ENCODE data around the gene HMX2. TPM values are rescaled to one million over a fixed set of nuclear protein-coding genes. Genes with fewer than 3 reads are reported as not detected.

HMX2 gene
- total RNA-seq, 1 experiment from 2014 or later = 2.7 TPM

- BruUV-seq (replicated peaks) = no TSS peak
Measured at GRCh38 chr10:123140164-123140982, 7.6 kb upstream of the HMX2 start.

DNA sequence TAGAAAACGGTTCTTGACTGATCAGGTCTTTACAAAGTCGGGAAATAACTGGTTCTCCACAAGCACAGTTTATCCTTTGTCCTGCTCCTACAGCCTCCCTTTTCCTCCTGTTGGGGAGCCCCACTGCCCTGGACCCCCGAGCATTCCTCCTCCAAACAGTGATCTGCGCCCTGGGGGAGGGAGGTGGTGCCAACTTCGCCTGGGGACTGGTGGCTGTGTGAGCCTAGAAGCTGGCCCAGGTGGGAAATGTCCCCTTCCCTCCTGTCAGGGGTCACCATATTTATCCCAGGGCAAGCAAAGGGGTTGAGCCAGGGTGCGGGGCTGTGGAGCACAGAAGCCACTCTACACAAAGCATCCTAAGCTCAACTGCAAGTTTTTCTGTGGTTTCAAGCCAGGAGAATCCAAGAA is 6.9 kb upstream of the HMX2 start:
- Histone ChIP-seq H3K27ac (ENCODE audit: low read length) (0 out of 2 replicates have a peak overlapping the region, but pooled peaks have one; percentile 76), H3K36me3 (ENCODE audit: control insufficient read depth, insufficient read depth, low read length) (0 out of 2 replicates have a peak, but pooled peaks cover 3% of the 10 kb centered on the region), H3K9me3 (ENCODE audit: control insufficient read depth, insufficient read depth, low read depth, low read length) (no peaks in the 10 kb centered on the region), H3K4me1 (ENCODE audit: control insufficient read depth, insufficient read depth, low read length) (peaks cover 27% of the 10 kb centered on the region), H3K4me3 (ENCODE audit: low read depth in 2 of 2, low read length in 2 of 2) (no peak overlapping the region), H3K27me3 (ENCODE audit: control insufficient read depth, insufficient read depth, low read length) (no peaks in the 10 kb centered on the region; the same call in 1 of the 2 replicates)
- ATAC-seq (no peak), DNase-seq (ENCODE audit: low read depth, low spot score) (no peak)
- TF ChIP-seq TCF7L2 (IDR thresholded peaks at IDR 0.05; ENCODE audit: low read depth, low read length) (no peak), POLR2AphosphoS5 (IDR thresholded peaks at IDR 0.05; ENCODE audit: low read depth, low read length) (no peak), SIN3A (IDR thresholded peaks at IDR 0.05; ENCODE audit: borderline replicate concordance, insufficient read depth, low read depth, low read length) (no peak), REST (IDR thresholded peaks at IDR 0.05; ENCODE audit: insufficient read depth in 1 of 2, low read depth in 2 of 2, low read length in 1 of 2) (no peak)
- TF ChIP-seq, protein P1, sequence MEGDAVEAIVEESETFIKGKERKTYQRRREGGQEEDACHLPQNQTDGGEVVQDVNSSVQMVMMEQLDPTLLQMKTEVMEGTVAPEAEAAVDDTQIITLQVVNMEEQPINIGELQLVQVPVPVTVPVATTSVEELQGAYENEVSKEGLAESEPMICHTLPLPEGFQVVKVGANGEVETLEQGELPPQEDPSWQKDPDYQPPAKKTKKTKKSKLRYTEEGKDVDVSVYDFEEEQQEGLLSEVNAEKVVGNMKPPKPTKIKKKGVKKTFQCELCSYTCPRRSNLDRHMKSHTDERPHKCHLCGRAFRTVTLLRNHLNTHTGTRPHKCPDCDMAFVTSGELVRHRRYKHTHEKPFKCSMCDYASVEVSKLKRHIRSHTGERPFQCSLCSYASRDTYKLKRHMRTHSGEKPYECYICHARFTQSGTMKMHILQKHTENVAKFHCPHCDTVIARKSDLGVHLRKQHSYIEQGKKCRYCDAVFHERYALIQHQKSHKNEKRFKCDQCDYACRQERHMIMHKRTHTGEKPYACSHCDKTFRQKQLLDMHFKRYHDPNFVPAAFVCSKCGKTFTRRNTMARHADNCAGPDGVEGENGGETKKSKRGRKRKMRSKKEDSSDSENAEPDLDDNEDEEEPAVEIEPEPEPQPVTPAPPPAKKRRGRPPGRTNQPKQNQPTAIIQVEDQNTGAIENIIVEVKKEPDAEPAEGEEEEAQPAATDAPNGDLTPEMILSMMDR (IDR thresholded peaks at IDR 0.05) = no peak
- ChIA-PET CTCF (interaction anchor here (1.2 kb wide), 1 partner anchor 98 kb away, joined by 5 read pairs; no protein-coding TSS in a partner anchor), POLR2A (interaction anchor here (0.6 kb wide), 1 partner anchor 107 kb away, joined by 4 read pairs; no protein-coding TSS in a partner anchor)
- intact Hi-C loops (cut with micrococcal nuclease; ENCODE audit: unreplicated experiment) (no loop called here), in situ Hi-C loops (cut with HindIII; ENCODE audit: low pct_unique_long_range_greater_than_20kb, low sequenced_read_pairs) (no loop called here)
- no TSS peak for BruUV-seq (replicated peaks)

More at GRCh38 chr10:123140164-123140982, 7.6 kb upstream of the HMX2 start:
- TF ChIP-seq, protein P1 (IDR thresholded peaks at IDR 0.05) = peak; percentile 77
- TF ChIP-seq SIN3A (IDR thresholded peaks at IDR 0.05; ENCODE audit: borderline replicate concordance, insufficient read depth, low read depth, low read length) (no peak), TCF7L2 (IDR thresholded peaks at IDR 0.05; ENCODE audit: low read depth, low read length) (peak; percentile 49; the same call in 1 of the 2 replicates), REST (IDR thresholded peaks at IDR 0.05; ENCODE audit: insufficient read depth in 1 of 2, low read depth in 2 of 2, low read length in 1 of 2) (no peak)
- Histone ChIP-seq H3K27ac (ENCODE audit: low read length) (peak overlapping the region; percentile 76; the same call in 1 of the 2 replicates), H3K4me3 (ENCODE audit: low read depth in 2 of 2, low read length in 2 of 2) (peak overlapping the region; percentile 31 to 56), H3K4me1 (ENCODE audit: control insufficient read depth, insufficient read depth, low read length) (peaks cover 27% of the 10 kb centered on the region), H3K36me3 (ENCODE audit: control insufficient read depth, insufficient read depth, low read length) (0 out of 2 replicates have a peak, but pooled peaks cover 3% of the 10 kb centered on the region), H3K9me3 (ENCODE audit: control insufficient read depth, insufficient read depth, low read depth, low read length) (no peaks in the 10 kb centered on the region), H3K27me3 (ENCODE audit: control insufficient read depth, insufficient read depth, low read length) (no peaks in the 10 kb centered on the region; the same call in 1 of the 2 replicates)
- intact Hi-C loops (cut with micrococcal nuclease; ENCODE audit: unreplicated experiment) (no loop called here), in situ Hi-C loops (cut with HindIII; ENCODE audit: low pct_unique_long_range_greater_than_20kb, low sequenced_read_pairs) (no loop called here)
- ATAC-seq (peak; percentile 51), DNase-seq (ENCODE audit: low read depth, low spot score) (no peak)
- CTCF ChIA-PET = interaction anchor here (0.8 to 1.2 kb wide), 2 partner anchors 97 kb away, joined by 3 to 5 read pairs; no protein-coding TSS in a partner anchor
- POLR2A ChIA-PET = no interaction called here

Data from Panc1 (cell line).